Measurements from ENCODE around the gene PGAP3. TPM values are rescaled to one million over a fixed set of nuclear protein-coding genes. Genes with fewer than 3 reads are reported as not detected.
"Not testable (repeated sequence)": the region's sequence is repeated elsewhere in the genome, so short reads cannot be mapped to it uniquely, and the experiment has no call there.

Gene PGAP3
- total RNA-seq, 2 experiments from 2014 or later, result 6.4 to 7.4 TPM

DNA sequence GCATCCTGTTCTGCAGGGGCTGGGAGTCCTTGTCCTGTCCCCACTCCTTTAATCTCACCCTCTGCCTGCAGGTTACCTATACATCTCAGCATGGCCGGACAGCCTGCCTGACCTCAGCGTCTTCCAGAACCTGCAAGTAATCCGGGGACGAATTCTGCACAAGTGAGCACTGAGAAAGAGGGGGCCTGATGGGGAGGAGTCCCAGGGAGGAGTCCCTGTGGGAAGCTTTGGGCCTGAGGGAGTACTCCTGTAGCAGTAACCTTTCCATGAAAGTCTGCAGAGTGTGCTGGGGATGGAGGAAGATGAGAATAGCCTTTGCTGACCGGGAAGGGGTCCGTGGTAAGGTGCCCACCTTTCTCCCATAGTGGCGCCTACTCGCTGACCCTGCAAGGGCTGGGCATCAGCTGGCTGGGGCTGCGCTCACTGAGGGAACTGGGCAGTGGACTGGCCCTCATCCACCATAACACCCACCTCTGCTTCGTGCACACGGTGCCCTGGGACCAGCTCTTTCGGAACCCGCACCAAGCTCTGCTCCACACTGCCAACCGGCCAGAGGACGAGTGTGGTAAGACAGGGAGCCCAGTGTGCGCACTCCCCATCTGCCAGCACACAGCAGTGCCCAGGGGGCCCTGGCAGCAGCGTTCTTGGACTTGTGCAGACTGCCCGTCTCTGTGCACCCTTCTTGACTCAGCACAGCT lies 27.7 kb upstream of the PGAP3 start:
- CTCF ChIA-PET, result no interaction called here
- Mint-ChIP-seq H3K27me3 (no peaks in the 10 kb centered on the region), H3K36me3 (ENCODE audit: low read depth) (no peaks in the 10 kb centered on the region), H3K9me3 (no peaks in the 10 kb centered on the region), H3K4me1 (ENCODE audit: low read depth) (no peaks in the 10 kb centered on the region), H3K4me3 (no peak overlapping the region), H3K27ac (no peak overlapping the region)
- TF ChIP-seq CTCF (IDR thresholded peaks at IDR 0.05), result no peak
- no peak for ATAC-seq
- intact Hi-C loops (cut with micrococcal nuclease), result no loop called here
- POLR2A ChIA-PET, result no interaction called here
- no peak for DNase-seq

DNA sequence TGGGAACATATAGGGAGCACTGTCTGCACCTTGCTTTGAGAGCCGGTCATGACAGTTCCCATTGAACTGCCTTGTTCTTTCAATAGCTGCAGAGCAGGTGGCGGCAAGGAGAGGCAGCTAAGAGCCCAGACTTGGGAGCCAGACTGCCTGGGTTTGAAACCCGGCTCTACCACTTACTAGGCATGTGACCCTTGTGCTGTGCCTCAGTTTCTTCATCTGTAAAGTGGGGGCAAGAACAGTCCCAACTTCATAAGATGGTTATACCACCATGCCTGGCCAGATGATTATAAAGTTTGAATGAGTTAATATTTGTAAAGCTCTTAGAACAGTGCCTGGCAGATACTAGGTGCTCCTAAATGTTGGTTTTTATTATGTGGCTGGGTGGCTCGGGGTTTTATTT lies 26.4 kb upstream of the PGAP3 start:
- Mint-ChIP-seq H3K9me3 (no peaks in the 10 kb centered on the region), H3K4me3 (no peak overlapping the region), H3K27ac (no peak overlapping the region), H3K27me3 (no peaks in the 10 kb centered on the region), H3K36me3 (ENCODE audit: low read depth) (no peaks in the 10 kb centered on the region), H3K4me1 (ENCODE audit: low read depth) (no peaks in the 10 kb centered on the region)
- no peak for TF ChIP-seq CTCF (IDR thresholded peaks at IDR 0.05)
- ATAC-seq (no peak), DNase-seq (no peak)
- CTCF ChIA-PET, result interaction anchor here (0.9 to 1.0 kb wide), 2 partner anchors 11 to 79 kb away, joined by 3 read pairs; no protein-coding TSS in a partner anchor
- POLR2A ChIA-PET, result no interaction called here
- intact Hi-C loops (cut with micrococcal nuclease), result no loop called here

DNA sequence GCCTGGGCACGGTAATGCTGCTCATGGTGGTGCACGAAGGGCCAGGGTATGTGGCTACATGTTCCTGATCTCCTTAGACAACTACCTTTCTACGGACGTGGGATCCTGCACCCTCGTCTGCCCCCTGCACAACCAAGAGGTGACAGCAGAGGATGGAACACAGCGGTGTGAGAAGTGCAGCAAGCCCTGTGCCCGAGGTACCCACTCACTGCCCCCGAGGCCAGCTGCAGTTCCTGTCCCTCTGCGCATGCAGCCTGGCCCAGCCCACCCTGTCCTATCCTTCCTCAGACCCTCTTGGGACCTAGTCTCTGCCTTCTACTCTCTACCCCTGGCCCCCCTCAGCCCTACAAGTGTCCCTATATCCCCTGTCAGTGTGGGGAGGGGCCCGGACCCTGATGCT lies 24.0 kb upstream of the PGAP3 start:
- ChIA-PET CTCF (no interaction called here), POLR2A (no interaction called here)
- no peaks in the 10 kb centered on the region for H3K36me3 Mint-ChIP-seq (ENCODE audit: low read depth)
- H3K4me1 Mint-ChIP-seq (ENCODE audit: low read depth), result peaks cover 7% of the 10 kb centered on the region
- intact Hi-C loops (cut with micrococcal nuclease), result no loop called here
- H3K4me3 Mint-ChIP-seq, result no peak overlapping the region
- no peak overlapping the region for H3K27ac Mint-ChIP-seq
- ATAC-seq (no peak), DNase-seq (no peak)
- no peaks in the 10 kb centered on the region for H3K9me3 Mint-ChIP-seq
- no peaks in the 10 kb centered on the region for H3K27me3 Mint-ChIP-seq
- no peak for TF ChIP-seq CTCF (IDR thresholded peaks at IDR 0.05)

DNA sequence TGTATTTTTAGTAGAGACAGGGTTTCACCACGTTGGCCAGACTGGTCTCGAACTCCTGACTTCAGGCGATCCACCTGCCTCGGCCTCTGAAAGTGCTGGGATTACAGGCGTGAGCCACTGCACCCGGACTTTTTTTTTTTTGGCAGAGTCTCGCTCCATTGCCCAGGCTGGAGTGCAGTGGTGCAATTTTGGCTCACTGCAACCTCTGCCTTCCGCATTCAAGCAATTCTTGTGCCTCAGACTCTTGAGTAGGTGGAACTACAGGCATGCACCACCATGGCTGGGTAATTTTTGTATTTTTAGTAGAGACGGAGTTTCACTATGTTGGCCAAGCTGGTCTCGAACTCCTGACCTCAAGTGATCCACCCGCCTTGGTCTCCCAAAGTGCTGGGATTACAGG lies 23.2 kb upstream of the PGAP3 start:
- H3K27me3 Mint-ChIP-seq; DNase-seq; intact Hi-C loops (cut with micrococcal nuclease); H3K4me1 Mint-ChIP-seq (ENCODE audit: low read depth); H3K9me3 Mint-ChIP-seq; H3K27ac Mint-ChIP-seq; H3K36me3 Mint-ChIP-seq (ENCODE audit: low read depth); ATAC-seq; H3K4me3 Mint-ChIP-seq: not testable (repeated sequence)
- ChIA-PET POLR2A (interaction anchor here (1.1 kb wide), 1 partner anchor 430 kb away, joined by 3 read pairs; no protein-coding TSS in a partner anchor), CTCF (interaction anchor here (0.6 kb wide), 1 partner anchor 15 kb away, joined by 3 read pairs; no protein-coding TSS in a partner anchor)

GRCh38 chr17:39709998-39710964 lies 22.4 kb upstream of the PGAP3 start:
- TF ChIP-seq CTCF (IDR thresholded peaks at IDR 0.05), result no peak
- ChIA-PET POLR2A (interaction anchor here (1.0 to 1.1 kb wide), 2 partner anchors 23 to 431 kb away, joined by 3 to 4 read pairs; no protein-coding TSS in a partner anchor), CTCF (interaction anchor here (0.6 to 1.1 kb wide), 2 partner anchors 14 to 43 kb away, joined by 3 to 4 read pairs; no protein-coding TSS in a partner anchor)
- intact Hi-C loops (cut with micrococcal nuclease), result no loop called here
- ATAC-seq, result no peak
- H3K4me3 Mint-ChIP-seq, result no peak overlapping the region
- H3K27ac Mint-ChIP-seq, result no peak overlapping the region
- DNase-seq, result no peak
- peaks cover 9% of the 10 kb centered on the region for H3K4me1 Mint-ChIP-seq (ENCODE audit: low read depth)
- no peaks in the 10 kb centered on the region for H3K27me3 Mint-ChIP-seq
- no peaks in the 10 kb centered on the region for H3K36me3 Mint-ChIP-seq (ENCODE audit: low read depth)
- no peaks in the 10 kb centered on the region for H3K9me3 Mint-ChIP-seq

Measured in activated CD8-positive, alpha-beta T cell treated with anti-CD3 and anti-CD28 coated beads for 36 hours (primary cell).